ENCODE results near the gene PYGB.

The PYGB gene

DNA sequence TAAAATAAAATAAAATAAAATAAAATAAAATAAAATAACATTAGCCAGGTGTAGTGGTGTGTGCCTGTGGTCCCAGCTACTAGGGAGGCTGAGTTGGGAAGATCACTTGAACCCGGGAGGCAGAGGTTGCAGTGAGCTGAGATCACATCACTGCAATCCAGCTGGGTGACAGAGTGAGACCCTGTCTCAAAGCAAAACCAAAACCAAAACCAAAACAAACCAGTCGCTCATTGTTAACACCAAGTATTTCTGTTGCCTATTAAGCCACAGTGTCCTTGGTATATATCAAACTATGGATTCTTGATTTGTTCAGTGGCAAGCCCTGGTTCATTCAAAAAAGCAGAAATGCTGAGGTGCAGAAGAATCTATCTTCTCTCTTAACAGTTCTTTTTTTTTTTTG, 65.7 kb downstream of the PYGB start:
- in situ Hi-C loops (cut with HindIII; ENCODE audit: low sequenced_read_pairs): no loop called here
- no peak overlapping the region for H3K4me3 ChIP-seq (ENCODE audit: low read depth, low read length)
- TF ChIP-seq CTCF (IDR thresholded peaks at IDR 0.05; ENCODE audit: low read depth, low read length, missing control alignments): no peak
- DNase-seq (ENCODE audit: low read depth): no peak

DNA sequence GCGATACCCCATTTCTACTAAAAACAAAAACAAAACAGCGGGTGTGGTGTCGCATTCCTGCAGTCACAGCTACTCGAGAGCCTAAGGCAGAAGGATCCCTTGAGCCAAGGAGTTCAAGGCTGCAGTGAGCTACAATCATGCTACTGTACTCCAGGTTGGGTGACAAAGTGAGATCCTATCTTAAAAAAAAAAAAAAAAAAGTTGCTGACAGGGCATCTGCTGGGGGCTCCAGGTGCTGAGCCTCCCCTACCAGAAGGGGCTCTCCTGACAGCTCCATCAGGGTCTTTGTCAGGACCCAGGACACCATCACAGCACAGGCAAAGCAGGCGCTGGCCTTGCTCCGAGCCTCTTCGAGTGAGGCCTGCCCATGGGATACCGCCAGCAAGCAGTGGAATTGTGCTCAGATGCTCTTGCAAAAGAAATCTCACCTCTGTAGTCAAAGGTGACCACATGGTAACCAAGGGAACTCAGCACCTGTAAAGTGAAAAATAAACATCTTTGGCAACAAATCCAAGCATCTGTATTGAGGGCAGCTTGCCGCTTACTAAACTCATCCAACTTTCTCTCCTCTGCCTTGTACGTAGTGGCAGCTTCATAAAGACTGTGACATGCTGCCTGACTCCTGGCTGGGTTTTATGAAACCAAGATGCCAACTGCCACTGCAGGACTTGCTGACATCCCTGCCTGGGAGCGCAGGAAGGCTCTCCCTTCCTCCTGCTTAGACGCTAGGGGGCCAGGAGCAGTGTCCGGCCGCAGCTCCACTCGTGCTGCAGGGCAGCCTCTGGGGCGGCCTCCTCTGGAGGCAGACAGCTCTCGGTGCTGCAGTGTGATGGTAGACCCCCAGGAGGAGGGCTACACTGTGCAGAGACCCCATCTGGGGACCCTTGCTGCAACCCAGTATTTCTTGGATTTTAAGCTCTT, 66.9 kb downstream of the PYGB start:
- peak; percentile 25 for TF ChIP-seq CTCF (IDR thresholded peaks at IDR 0.05; ENCODE audit: low read depth, low read length, missing control alignments)
- in situ Hi-C loops (cut with HindIII; ENCODE audit: low sequenced_read_pairs): no loop called here
- DNase-seq (ENCODE audit: low read depth): no peak
- no peak overlapping the region for H3K4me3 ChIP-seq (ENCODE audit: low read depth, low read length)

DNA sequence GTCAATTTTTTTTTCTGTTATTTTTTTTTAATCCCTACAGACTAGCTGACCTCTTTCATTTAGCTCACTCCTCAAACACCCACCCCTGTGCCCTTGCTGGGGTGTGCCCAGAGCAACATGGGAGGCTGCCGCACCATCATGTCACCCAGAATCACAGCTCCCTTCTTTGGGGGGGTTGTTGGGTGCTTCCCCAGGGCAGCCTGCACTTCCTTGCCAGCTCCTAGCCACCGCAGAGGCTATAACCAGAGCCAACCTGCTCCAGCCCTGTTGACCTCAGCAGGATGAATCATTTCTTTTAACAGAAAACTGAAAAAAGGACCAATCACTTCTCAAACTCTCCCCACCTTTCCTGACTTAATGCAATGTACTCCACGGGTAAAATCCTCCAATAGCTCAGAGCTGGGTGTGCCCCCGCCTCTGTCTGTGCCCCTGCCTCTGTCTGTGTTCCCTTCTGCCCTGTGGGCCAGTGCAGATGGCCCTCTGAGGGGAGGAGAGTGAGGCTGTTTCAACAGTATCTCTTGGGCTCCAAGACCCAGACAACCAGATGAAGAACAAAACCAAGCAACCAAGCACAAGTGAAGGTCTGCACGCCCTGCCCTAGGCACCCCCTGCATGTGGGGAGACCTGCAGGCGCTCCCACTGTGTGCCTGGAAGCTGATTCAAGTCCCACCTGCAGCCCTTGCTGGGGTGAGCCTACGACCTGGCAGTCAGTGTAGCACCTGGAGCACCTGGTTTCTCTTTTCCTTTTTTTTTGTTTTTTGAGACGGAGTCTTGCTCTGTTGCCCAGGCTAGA, 67.7 kb downstream of the PYGB start:
- no peak overlapping the region for H3K4me3 ChIP-seq (ENCODE audit: low read depth, low read length)
- DNase-seq (ENCODE audit: low read depth): no peak
- TF ChIP-seq CTCF (IDR thresholded peaks at IDR 0.05; ENCODE audit: low read depth, low read length, missing control alignments): no peak
- in situ Hi-C loops (cut with HindIII; ENCODE audit: low sequenced_read_pairs): no loop called here

DNA sequence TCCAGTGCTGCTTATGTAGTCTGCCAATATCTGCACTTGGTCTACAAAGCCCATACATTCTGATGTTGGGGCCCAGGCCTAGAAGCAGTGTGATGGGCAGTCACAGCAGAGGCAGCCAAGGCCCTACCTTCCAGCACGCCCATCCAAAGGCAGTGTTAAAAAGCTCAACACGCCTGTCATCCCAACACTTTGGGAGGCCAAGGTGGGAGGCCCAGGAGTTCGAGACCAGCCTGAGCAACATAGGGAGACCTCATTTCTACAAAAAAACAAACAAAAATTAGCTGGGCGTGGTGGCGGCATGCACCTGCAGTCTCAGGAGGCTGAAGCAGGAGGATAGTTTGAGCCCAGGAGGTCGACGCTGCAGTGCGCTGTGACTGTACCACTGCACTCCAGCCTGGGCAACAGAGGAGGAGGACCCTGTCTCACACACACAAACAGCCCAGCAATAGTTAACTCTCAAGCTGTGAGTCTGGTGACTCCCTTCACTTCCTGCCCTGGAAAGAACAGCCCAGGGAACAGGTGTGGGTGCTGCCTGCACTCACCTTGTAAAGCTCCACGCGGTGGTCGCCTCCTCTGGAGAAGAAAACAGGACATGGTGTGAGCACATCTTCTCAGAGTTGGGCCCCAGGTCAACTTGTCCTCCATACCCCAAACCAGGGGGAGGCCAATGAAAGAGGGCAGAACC, 68.8 kb downstream of the PYGB start:
- no peak for TF ChIP-seq CTCF (IDR thresholded peaks at IDR 0.05; ENCODE audit: low read depth, low read length, missing control alignments)
- in situ Hi-C loops (cut with HindIII; ENCODE audit: low sequenced_read_pairs): no loop called here
- H3K4me3 ChIP-seq (ENCODE audit: low read depth, low read length): no peak overlapping the region
- DNase-seq (ENCODE audit: low read depth): no peak

- TF ChIP-seq CTCF (IDR thresholded peaks at IDR 0.05; ENCODE audit: low read depth, low read length, missing control alignments): no peak
- DNase-seq (ENCODE audit: low read depth): no peak
Measured at GRCh38 chr20:25317351-25318075, 69.6 kb downstream of the PYGB start.

More at GRCh38 chr20:25317351-25318075, 69.6 kb downstream of the PYGB start:
- H3K4me3 ChIP-seq (ENCODE audit: low read depth, low read length): no peak overlapping the region
- in situ Hi-C loops (cut with HindIII; ENCODE audit: low sequenced_read_pairs): no loop called here
